WTC11 (cell line): Measurements from ENCODE around the gene GPX1.

Source experiments
- CREM ChIP-seq: sonication (generic); formaldehyde crosslinking; IDR thresholded peaks from 2 replicates; pipeline ENCODE4 v1.8.1; 2022; ENCODE audit warnings: mild to moderate bottlenecking, missing genetic modification reagents, moderate library complexity
- ESRRA ChIP-seq: sonication (generic); formaldehyde crosslinking; IDR thresholded peaks from 2 replicates; pipeline ENCODE4 v1.8.1; 2022; ENCODE audit warnings: mild to moderate bottlenecking, missing genetic modification reagents, borderline replicate concordance
- SMAD3 ChIP-seq: sonication (generic); formaldehyde crosslinking; IDR thresholded peaks from 2 replicates; pipeline ENCODE4 v1.8.0; 2022; ENCODE audit warnings: missing genetic modification reagents, mild to moderate bottlenecking, borderline replicate concordance
- SP1 ChIP-seq: sonication (generic); formaldehyde crosslinking; conservative IDR thresholded peaks from 2 replicates; pipeline ENCODE4 v1.8.1; 2022; ENCODE audit warnings: missing genetic modification reagents
- TP53 ChIP-seq: sonication (generic); formaldehyde crosslinking; IDR thresholded peaks from 2 replicates; pipeline ENCODE4 v1.8.1; 2023; ENCODE audit warnings: mild to moderate bottlenecking, missing genetic modification reagents
- TF ChIP-seq, protein P1 (sequence below): fragments of 200-600 bp; IDR thresholded peaks from 2 replicates; pipeline ENCODE4 v1.8.0; 2022; ENCODE audit warnings: antibody characterized with exemption
- TF ChIP-seq, protein P2 (sequence below): sonication (generic); formaldehyde crosslinking; IDR thresholded peaks from 2 replicates; pipeline ENCODE4 v1.8.0; 2022; ENCODE audit warnings: mild to moderate bottlenecking, missing genetic modification reagents

DNA sequence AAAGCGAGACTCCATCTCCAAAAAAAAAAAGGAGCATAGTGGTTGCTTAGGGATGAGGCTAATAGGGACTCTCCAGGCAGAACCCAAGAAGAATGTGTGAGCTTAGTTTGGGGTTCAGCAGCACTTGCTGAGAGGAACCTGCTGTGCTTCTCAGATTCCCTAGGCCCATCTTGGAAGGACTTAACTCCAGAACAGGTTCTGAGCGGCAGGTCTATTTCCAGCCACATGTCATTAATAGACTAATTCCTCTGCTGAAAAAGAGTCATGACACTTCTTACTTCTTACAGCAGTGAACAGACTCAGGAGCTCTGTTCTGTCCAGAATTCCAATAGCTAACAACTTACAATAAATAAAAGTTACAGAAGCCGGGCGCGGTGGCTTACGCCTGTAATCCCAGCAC is 31.1 kb upstream of the GPX1 start:
- TF ChIP-seq CREM (CRISPR knock-in tag): no peak
- TF ChIP-seq, protein P1, sequence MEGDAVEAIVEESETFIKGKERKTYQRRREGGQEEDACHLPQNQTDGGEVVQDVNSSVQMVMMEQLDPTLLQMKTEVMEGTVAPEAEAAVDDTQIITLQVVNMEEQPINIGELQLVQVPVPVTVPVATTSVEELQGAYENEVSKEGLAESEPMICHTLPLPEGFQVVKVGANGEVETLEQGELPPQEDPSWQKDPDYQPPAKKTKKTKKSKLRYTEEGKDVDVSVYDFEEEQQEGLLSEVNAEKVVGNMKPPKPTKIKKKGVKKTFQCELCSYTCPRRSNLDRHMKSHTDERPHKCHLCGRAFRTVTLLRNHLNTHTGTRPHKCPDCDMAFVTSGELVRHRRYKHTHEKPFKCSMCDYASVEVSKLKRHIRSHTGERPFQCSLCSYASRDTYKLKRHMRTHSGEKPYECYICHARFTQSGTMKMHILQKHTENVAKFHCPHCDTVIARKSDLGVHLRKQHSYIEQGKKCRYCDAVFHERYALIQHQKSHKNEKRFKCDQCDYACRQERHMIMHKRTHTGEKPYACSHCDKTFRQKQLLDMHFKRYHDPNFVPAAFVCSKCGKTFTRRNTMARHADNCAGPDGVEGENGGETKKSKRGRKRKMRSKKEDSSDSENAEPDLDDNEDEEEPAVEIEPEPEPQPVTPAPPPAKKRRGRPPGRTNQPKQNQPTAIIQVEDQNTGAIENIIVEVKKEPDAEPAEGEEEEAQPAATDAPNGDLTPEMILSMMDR: no peak
- no peak for TF ChIP-seq SMAD3
- TF ChIP-seq, protein P2, sequence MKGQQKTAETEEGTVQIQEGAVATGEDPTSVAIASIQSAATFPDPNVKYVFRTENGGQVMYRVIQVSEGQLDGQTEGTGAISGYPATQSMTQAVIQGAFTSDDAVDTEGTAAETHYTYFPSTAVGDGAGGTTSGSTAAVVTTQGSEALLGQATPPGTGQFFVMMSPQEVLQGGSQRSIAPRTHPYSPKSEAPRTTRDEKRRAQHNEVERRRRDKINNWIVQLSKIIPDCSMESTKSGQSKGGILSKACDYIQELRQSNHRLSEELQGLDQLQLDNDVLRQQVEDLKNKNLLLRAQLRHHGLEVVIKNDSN: no peak
- no peak for TF ChIP-seq ESRRA (CRISPR knock-in tag)
- TF ChIP-seq TP53: no peak
- TF ChIP-seq SP1: no peak
